ENCODE results near the gene DHFR. TPM values are rescaled to one million over a fixed set of nuclear protein-coding genes. Genes with fewer than 3 reads are reported as not detected.

Gene DHFR
- total and polyA plus RNA-seq, 2 donors (not counting 1 experiment from before 2014, with no cell fraction given): 8.5 to 12.6 TPM

DNA sequence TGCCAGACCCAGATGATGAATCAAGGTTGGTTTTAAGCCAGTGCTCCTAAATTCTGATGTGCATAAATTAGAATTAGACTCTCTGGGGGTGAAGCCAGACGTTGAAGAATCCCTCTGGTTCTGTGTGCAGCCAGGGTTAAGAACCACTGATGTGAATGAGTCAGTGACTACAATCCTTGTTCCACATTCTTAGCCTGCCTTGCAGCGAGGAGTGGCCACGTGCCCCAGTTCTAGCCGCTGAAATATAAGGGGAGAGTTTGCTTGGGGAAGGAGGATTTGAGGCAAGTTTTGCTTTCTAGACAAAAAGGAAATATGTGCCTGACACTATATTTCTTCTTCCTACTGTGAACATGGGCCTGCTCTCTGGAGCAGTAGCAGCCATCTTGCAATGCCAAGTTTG, 34.6 kb downstream of the DHFR start:
- no peak overlapping the region for H2AFZ ChIP-seq (ENCODE audit: insufficient read depth, low read depth, low read length, poor library complexity, severe bottlenecking)
- no peaks in the 10 kb centered on the region for H3K27me3 ChIP-seq (replicated peaks in 1 of 4; ENCODE audit: control extremely low read depth in 1 of 4, control insufficient read depth in 3 of 4, insufficient read depth in 4 of 4, low read length in 3 of 4)
- intact Hi-C loops (cut with micrococcal nuclease): no loop called here
- no peak overlapping the region for H3K4me3 ChIP-seq (ENCODE audit: control extremely low read depth in 1 of 5, extremely low read depth in 1 of 5, insufficient read depth in 1 of 5, low read depth in 2 of 5, low read length in 4 of 5)
- no peaks in the 10 kb centered on the region for H3K4me1 ChIP-seq (ENCODE audit: control insufficient read depth in 2 of 2, insufficient read depth in 2 of 2, low read length in 2 of 2)
- DNase-seq: no peak
- H3K79me2 ChIP-seq (ENCODE audit: control insufficient read depth, insufficient read depth, low read length): no peaks in the 10 kb centered on the region
- TF ChIP-seq, protein P1, sequence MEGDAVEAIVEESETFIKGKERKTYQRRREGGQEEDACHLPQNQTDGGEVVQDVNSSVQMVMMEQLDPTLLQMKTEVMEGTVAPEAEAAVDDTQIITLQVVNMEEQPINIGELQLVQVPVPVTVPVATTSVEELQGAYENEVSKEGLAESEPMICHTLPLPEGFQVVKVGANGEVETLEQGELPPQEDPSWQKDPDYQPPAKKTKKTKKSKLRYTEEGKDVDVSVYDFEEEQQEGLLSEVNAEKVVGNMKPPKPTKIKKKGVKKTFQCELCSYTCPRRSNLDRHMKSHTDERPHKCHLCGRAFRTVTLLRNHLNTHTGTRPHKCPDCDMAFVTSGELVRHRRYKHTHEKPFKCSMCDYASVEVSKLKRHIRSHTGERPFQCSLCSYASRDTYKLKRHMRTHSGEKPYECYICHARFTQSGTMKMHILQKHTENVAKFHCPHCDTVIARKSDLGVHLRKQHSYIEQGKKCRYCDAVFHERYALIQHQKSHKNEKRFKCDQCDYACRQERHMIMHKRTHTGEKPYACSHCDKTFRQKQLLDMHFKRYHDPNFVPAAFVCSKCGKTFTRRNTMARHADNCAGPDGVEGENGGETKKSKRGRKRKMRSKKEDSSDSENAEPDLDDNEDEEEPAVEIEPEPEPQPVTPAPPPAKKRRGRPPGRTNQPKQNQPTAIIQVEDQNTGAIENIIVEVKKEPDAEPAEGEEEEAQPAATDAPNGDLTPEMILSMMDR (IDR thresholded peaks at IDR 0.05): no peak
- no peak for TF ChIP-seq EZH2 (IDR thresholded peaks at IDR 0.05; ENCODE audit: borderline replicate concordance, insufficient read depth, low read depth, low read length, poor library complexity, severe bottlenecking)
- POLR2A ChIA-PET: no interaction called here
- H3K9ac ChIP-seq (ENCODE audit: low read length): no peak overlapping the region
- no peaks in the 10 kb centered on the region for H3K36me3 ChIP-seq (replicated peaks in 1 of 2; ENCODE audit: control extremely low read depth in 1 of 2, control insufficient read depth in 1 of 2, extremely low read depth in 1 of 2, insufficient read depth in 2 of 2, low read length in 1 of 2)
- ATAC-seq (ENCODE audit: low read depth): no peak
- Mint-ChIP-seq H3K27me3 (no peaks in the 10 kb centered on the region), H3K4me1 (no peaks in the 10 kb centered on the region), H3K4me3 (no peak overlapping the region), H3K9me3 (ENCODE audit: insufficient read depth) (no peaks in the 10 kb centered on the region), H3K27ac (no peak overlapping the region)
- 84% methylated on average over 3 of the region's 4 CpGs for WGBS (ENCODE audit: insufficient coverage)
- H3K4me2 ChIP-seq (replicated peaks; ENCODE audit: low read depth, low read length, poor library complexity, severe bottlenecking): no peak overlapping the region
- CTCF ChIA-PET: no interaction called here
- H3K27ac ChIP-seq (ENCODE audit: low read length in 2 of 2): no peak overlapping the region
- no peaks in the 10 kb centered on the region for H3K9me3 ChIP-seq (ENCODE audit: control extremely low read depth in 1 of 3, control insufficient read depth in 2 of 3, insufficient read depth in 1 of 3, low read length in 2 of 3)
- no peaks in the 10 kb centered on the region for H4K20me1 ChIP-seq (ENCODE audit: control insufficient read depth, insufficient read depth, low read length, poor library complexity, severe bottlenecking)

DNA sequence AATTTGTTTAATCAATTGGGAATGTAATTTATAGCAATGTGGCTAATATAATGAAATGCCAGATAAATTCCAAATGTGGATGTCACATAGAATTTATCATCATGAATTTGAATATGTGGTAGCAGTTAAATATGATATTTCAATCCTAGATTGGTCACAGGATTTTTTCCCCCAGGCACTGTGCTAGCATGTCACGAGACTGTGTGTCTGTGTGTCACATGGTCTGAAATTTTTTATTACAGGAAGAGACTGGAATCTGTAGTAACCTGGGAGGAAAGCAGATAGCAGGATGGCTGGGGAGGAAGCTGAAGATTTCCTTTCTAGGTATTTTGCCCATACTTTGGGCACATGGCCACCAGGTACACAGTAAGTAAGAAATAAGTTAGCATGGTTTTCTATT, 35.7 kb downstream of the DHFR start:
- Histone ChIP-seq H3K4me2 (replicated peaks; ENCODE audit: low read depth, low read length, poor library complexity, severe bottlenecking) (no peak overlapping the region), H3K4me1 (ENCODE audit: control insufficient read depth in 2 of 2, insufficient read depth in 2 of 2, low read length in 2 of 2) (no peaks in the 10 kb centered on the region), H3K36me3 (replicated peaks in 1 of 2; ENCODE audit: control extremely low read depth in 1 of 2, control insufficient read depth in 1 of 2, extremely low read depth in 1 of 2, insufficient read depth in 2 of 2, low read length in 1 of 2) (no peaks in the 10 kb centered on the region), H3K9me3 (ENCODE audit: control extremely low read depth in 1 of 3, control insufficient read depth in 2 of 3, insufficient read depth in 1 of 3, low read length in 2 of 3) (no peaks in the 10 kb centered on the region), H3K27ac (ENCODE audit: low read length in 2 of 2) (no peak overlapping the region), H3K79me2 (ENCODE audit: control insufficient read depth, insufficient read depth, low read length) (no peaks in the 10 kb centered on the region), H3K9ac (ENCODE audit: low read length) (no peak overlapping the region), H4K20me1 (ENCODE audit: control insufficient read depth, insufficient read depth, low read length, poor library complexity, severe bottlenecking) (no peaks in the 10 kb centered on the region), H3K27me3 (replicated peaks in 1 of 4; ENCODE audit: control extremely low read depth in 1 of 4, control insufficient read depth in 3 of 4, insufficient read depth in 4 of 4, low read length in 3 of 4) (no peaks in the 10 kb centered on the region), H3K4me3 (ENCODE audit: control extremely low read depth in 1 of 5, extremely low read depth in 1 of 5, insufficient read depth in 1 of 5, low read depth in 2 of 5, low read length in 4 of 5) (no peak overlapping the region), H2AFZ (ENCODE audit: insufficient read depth, low read depth, low read length, poor library complexity, severe bottlenecking) (no peak overlapping the region)
- Mint-ChIP-seq H3K27me3 (no peaks in the 10 kb centered on the region), H3K4me1 (no peaks in the 10 kb centered on the region), H3K4me3 (no peak overlapping the region), H3K9me3 (ENCODE audit: insufficient read depth) (no peaks in the 10 kb centered on the region), H3K27ac (no peak overlapping the region)
- CTCF ChIA-PET: no interaction called here
- no peak for TF ChIP-seq EZH2 (IDR thresholded peaks at IDR 0.05; ENCODE audit: borderline replicate concordance, insufficient read depth, low read depth, low read length, poor library complexity, severe bottlenecking)
- TF ChIP-seq, protein P1 (IDR thresholded peaks at IDR 0.05): no peak
- POLR2A ChIA-PET: no interaction called here
- intact Hi-C loops (cut with micrococcal nuclease): no loop called here
- DNase-seq (no peak), ATAC-seq (ENCODE audit: low read depth) (no peak)
- no CpG with 5 or more reads among the region's 1 CpG for WGBS (ENCODE audit: insufficient coverage)

All from B cell (primary cell).